Peyer's patch (tissue), 4 donors: ENCODE results near the gene OR2L8. TPM values are rescaled to one million over a fixed set of nuclear protein-coding genes. Genes with fewer than 3 reads are reported as not detected.

Experiments
- DNase-seq, 3 donors: peaks; one replicate each; pipeline ENCODE4 v3.0.0-alpha.2; 2017 to 2019
- H3K27ac ChIP-seq, 4 donors: fragments of 200-600 bp; sonication (generic); one replicate each; pipeline ENCODE4 v1.5.1; 2016 to 2019
- H3K27me3 ChIP-seq, 2 donors: fragments of 200-600 bp; sonication (generic); one replicate each; pipeline ENCODE4 v1.5.1; 2019
- H3K36me3 ChIP-seq, 3 donors: fragments of 200-600 bp; sonication (generic); one replicate each; pipeline ENCODE4 v1.5.1; 2016 to 2019
- H3K4me1 ChIP-seq, 4 donors: fragments of 200-600 bp; sonication (generic); one replicate each; pipeline ENCODE4 v1.5.1; 2016 to 2019
- H3K4me3 ChIP-seq, 4 donors: fragments of 200-600 bp; sonication (generic); 1 replicate in 3 of 4; 2 replicates in 1 of 4; pipeline ENCODE4 v1.5.1; 2016 to 2019; ENCODE audit warnings: mild to moderate bottlenecking in 1 of 4
- H3K9me3 ChIP-seq, 4 donors: fragments of 200-600 bp; sonication (generic); one replicate each; pipeline ENCODE4 v1.5.1; 2016 to 2019; ENCODE audit warnings: mild to moderate bottlenecking in 1 of 4
- POLR2A ChIP-seq, 2 donors: fragments of 450-650 bp; IDR thresholded peaks; one replicate each; pipeline ENCODE4 v1.5.1; 2017; ENCODE audit warnings: antibody characterized with exemption in 2 of 2, mild to moderate bottlenecking in 2 of 2, moderate library complexity in 2 of 2
- total RNA-seq, 4 donors: library from RNA; depleted of rRNA; stranded (reverse); fragments of >200 nt; gene quantifications; one replicate each; pipeline ENCODE4 v1.1.0, GENCODE V29; 2016
- TF ChIP-seq, protein P1 (sequence below), 6 experiments: fragments of 450-650 bp in 4 of 6; fragments of 200-600 bp in 2 of 6; sonication (generic) in 1 of 6; IDR thresholded peaks; one replicate each; pipeline ENCODE4 v1.5.1; 2017 to 2019; ENCODE audit warnings: antibody characterized with exemption in 6 of 6, mild to moderate bottlenecking in 3 of 6, moderate library complexity in 1 of 6

Gene OR2L8
- total RNA-seq, 4 donors from 2014 or later: not detected

GRCh38 chr1:247908766-247909165 lies 39.9 kb upstream of the OR2L8 start:
- DNase-seq: no peak
- Histone ChIP-seq H3K9me3 (no peaks in the 10 kb centered on the region), H3K36me3 (no peaks in the 10 kb centered on the region), H3K4me3 (no peak overlapping the region), H3K4me1 (no peaks in the 10 kb centered on the region), H3K27ac (no peak overlapping the region), H3K27me3 (no peaks in the 10 kb centered on the region)
- TF ChIP-seq, protein P1, sequence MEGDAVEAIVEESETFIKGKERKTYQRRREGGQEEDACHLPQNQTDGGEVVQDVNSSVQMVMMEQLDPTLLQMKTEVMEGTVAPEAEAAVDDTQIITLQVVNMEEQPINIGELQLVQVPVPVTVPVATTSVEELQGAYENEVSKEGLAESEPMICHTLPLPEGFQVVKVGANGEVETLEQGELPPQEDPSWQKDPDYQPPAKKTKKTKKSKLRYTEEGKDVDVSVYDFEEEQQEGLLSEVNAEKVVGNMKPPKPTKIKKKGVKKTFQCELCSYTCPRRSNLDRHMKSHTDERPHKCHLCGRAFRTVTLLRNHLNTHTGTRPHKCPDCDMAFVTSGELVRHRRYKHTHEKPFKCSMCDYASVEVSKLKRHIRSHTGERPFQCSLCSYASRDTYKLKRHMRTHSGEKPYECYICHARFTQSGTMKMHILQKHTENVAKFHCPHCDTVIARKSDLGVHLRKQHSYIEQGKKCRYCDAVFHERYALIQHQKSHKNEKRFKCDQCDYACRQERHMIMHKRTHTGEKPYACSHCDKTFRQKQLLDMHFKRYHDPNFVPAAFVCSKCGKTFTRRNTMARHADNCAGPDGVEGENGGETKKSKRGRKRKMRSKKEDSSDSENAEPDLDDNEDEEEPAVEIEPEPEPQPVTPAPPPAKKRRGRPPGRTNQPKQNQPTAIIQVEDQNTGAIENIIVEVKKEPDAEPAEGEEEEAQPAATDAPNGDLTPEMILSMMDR (IDR thresholded peaks at IDR 0.05): no peak
- no peak for TF ChIP-seq POLR2A (IDR thresholded peaks at IDR 0.05)

GRCh38 chr1:247913786-247914185 lies 34.9 kb upstream of the OR2L8 start:
- H3K36me3 ChIP-seq: no peaks in the 10 kb centered on the region
- TF ChIP-seq POLR2A (IDR thresholded peaks at IDR 0.05): no peak
- TF ChIP-seq, protein P1 (IDR thresholded peaks at IDR 0.05): no peak
- no peak for DNase-seq
- no peaks in the 10 kb centered on the region for H3K27me3 ChIP-seq
- H3K9me3 ChIP-seq: peaks cover 0 to 3% (median 0%) of the 10 kb centered on the region in 4 donors
- no peak overlapping the region for H3K4me3 ChIP-seq
- no peak overlapping the region for H3K27ac ChIP-seq
- no peaks in the 10 kb centered on the region for H3K4me1 ChIP-seq

- Histone ChIP-seq H3K27me3 (no peaks in the 10 kb centered on the region), H3K4me3 (no peak overlapping the region), H3K9me3 (peaks cover 0 to 3% (median 0%) of the 10 kb centered on the region in 4 donors), H3K27ac (no peak overlapping the region), H3K4me1 (no peaks in the 10 kb centered on the region), H3K36me3 (no peaks in the 10 kb centered on the region)
- no peak for TF ChIP-seq POLR2A (IDR thresholded peaks at IDR 0.05)
- TF ChIP-seq, protein P1 (IDR thresholded peaks at IDR 0.05): no peak
- DNase-seq: no peak
Measured at GRCh38 chr1:247914941-247915662, 33.6 kb upstream of the OR2L8 start.

- Histone ChIP-seq H3K9me3 (peaks cover 0 to 3% (median 0%) of the 10 kb centered on the region in 4 donors), H3K36me3 (no peaks in the 10 kb centered on the region)
- TF ChIP-seq POLR2A (IDR thresholded peaks at IDR 0.05): no peak
- TF ChIP-seq, protein P1 (IDR thresholded peaks at IDR 0.05): no peak
Measured at GRCh38 chr1:247919952-247920351, 28.7 kb upstream of the OR2L8 start, which contains the start of gene OR2T8. Gene OR2T8 (plus strand): TSS chr1:247920252. CDS start chr1:247921018, 766 bp downstream.

DNA sequence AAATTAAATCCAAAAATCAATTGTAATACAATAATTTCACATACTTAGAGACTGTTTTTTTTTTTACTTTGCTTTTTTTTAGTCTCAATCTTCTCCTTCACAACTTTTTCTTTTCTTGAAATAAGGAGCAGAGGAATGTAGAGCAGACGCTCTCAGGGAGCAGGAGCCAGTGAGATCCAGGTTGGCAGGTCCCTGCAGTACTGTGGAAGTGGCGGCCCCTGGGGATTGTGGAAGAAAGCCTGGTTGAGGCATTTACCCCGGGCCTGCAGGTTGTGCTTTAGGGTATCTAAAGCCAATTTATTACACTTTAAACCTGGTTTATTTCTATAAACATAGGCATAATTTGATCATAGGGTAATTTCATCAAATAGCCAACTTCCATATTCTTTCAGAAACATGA lies 24.7 kb upstream of the OR2L8 start:
- DNase-seq: no peak
- TF ChIP-seq, protein P1 (IDR thresholded peaks at IDR 0.05): no peak
- TF ChIP-seq POLR2A (IDR thresholded peaks at IDR 0.05): no peak

More at GRCh38 chr1:247919952-247920351, 28.7 kb upstream of the OR2L8 start, which contains the start of gene OR2T8:
- Histone ChIP-seq H3K4me3 (no peak within 1 kb of the TSS), H3K27me3 (no peaks in the 10 kb centered on the region), H3K27ac (no peak within 1 kb of the TSS), H3K4me1 (no peaks in the 10 kb centered on the region)
- DNase-seq: no peak

More for the DNA sequence above, 24.7 kb upstream of the OR2L8 start:
- H3K36me3 ChIP-seq: no peaks in the 10 kb centered on the region
- no peaks in the 10 kb centered on the region for H3K4me1 ChIP-seq
- no peak overlapping the region for H3K27ac ChIP-seq
- H3K27me3 ChIP-seq: no peaks in the 10 kb centered on the region
- H3K9me3 ChIP-seq: no peaks in the 10 kb centered on the region
- no peak overlapping the region for H3K4me3 ChIP-seq
